Cardiac fibroblast (primary cell): ENCODE data around the gene CAMSAP1.

Experiments used
- DNase-seq, 2 donors: peaks; one replicate each; pipeline versions ENCODE4 v3.0.0 to v3.0.0-alpha.2; 2010; ENCODE audit warnings: low read depth in 2 of 2
- H3K4me3 ChIP-seq, 2 donors: replicated peaks in 1 of 2; 1 replicate in 1 of 2; 2 replicates in 1 of 2; pipeline ENCODE4 v1.5.1; 2011; ENCODE audit warnings: low read depth in 2 of 2, low read length in 2 of 2, mild to moderate bottlenecking in 2 of 2, moderate library complexity in 1 of 2
- CTCF ChIP-seq: IDR thresholded peaks from one replicate; pipeline ENCODE4 v1.5.1; 2011; ENCODE audit warnings: low read depth, mild to moderate bottlenecking, low read length, inconsistent platforms

The CAMSAP1 gene

GRCh38 chr9:135906291-135907005, 898 bp downstream of the CAMSAP1 start:
- no peak for TF ChIP-seq CTCF
- peak; percentile 55 to 70 for DNase-seq
- H3K4me3 ChIP-seq: peak overlapping the region; percentile 37 to 60

- peak; percentile 31 to 60 for DNase-seq
- H3K4me3 ChIP-seq: peak overlapping the region; percentile 37 to 60
- TF ChIP-seq CTCF: no peak
These were observed 1.7 kb downstream of the CAMSAP1 start for GRCh38 chr9:135905380-135906258.

- no peak for TF ChIP-seq CTCF
- DNase-seq: no peak
- no peak overlapping the region for H3K4me3 ChIP-seq
These were observed 3.4 kb downstream of the CAMSAP1 start for GRCh38 chr9:135903786-135904520.

GRCh38 chr9:135903358-135903656, 4.0 kb downstream of the CAMSAP1 start:
- DNase-seq: no peak
- no peak overlapping the region for H3K4me3 ChIP-seq
- no peak for TF ChIP-seq CTCF

- DNase-seq: no peak
- no peak overlapping the region for H3K4me3 ChIP-seq
- TF ChIP-seq CTCF: no peak
These were observed 4.5 kb downstream of the CAMSAP1 start for GRCh38 chr9:135902655-135903357.

- no peak for DNase-seq
- H3K4me3 ChIP-seq: no peak overlapping the region
- TF ChIP-seq CTCF: no peak
These were observed 5.5 kb downstream of the CAMSAP1 start for GRCh38 chr9:135901826-135902225.
